Breast epithelium (tissue), 3 donors: ENCODE data around the gene KSR2.

ENCODE experiments used
- CTCF ChIP-seq, 3 donors: fragments of 450-650 bp; IDR thresholded peaks; one replicate each; pipeline ENCODE4 v1.5.1; 2016 to 2017; ENCODE audit warnings: antibody characterized with exemption in 3 of 3, mild to moderate bottlenecking in 3 of 3, moderate library complexity in 3 of 3
- POLR2A ChIP-seq: fragments of 450-650 bp; IDR thresholded peaks from one replicate; pipeline ENCODE4 v1.6.1; 2016; ENCODE audit warnings: antibody characterized with exemption, mild to moderate bottlenecking, moderate library complexity
- POLR2AphosphoS5 ChIP-seq, 3 donors: sonication (generic); formaldehyde crosslinking; IDR thresholded peaks; one replicate each; pipeline ENCODE4 v1.6.1; 2017; ENCODE audit warnings: antibody characterized with exemption in 3 of 3

DNA sequence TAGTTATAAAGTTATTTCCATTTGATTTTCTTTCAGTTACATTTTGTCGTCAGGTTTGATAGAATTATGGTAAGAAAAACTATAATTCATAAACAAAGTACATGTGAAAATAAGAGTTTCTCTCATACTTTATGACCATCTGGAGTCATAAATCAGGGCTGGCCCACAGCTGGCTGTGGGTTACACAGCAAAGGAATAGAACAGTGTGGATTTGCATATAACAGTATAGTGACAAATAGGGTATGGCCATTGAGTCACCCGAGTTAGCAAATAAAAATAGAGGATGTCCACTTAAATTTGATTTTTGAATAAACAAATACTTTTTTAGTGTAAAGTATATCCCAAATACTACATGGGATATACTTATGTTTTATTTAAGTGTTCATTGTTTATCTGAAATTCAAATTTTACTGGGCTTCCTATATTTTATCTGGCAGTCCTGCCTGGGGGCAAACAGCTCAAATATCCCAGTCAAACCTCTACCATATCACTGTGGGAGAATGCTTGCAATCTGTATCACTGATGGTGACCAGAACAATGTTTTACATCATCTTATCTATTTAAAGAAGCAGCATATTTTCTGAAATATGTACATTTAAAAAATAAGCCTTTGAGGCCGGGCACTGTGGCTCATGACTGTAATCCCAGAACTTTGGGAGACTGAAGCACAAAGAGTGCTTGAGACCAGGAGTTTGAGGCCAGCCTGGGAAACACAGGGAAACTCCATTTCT is 65.5 kb downstream of the KSR2 start:
- no peak for TF ChIP-seq CTCF (IDR thresholded peaks at IDR 0.05)
- no peak for TF ChIP-seq POLR2A
- TF ChIP-seq POLR2AphosphoS5 (IDR thresholded peaks at IDR 0.05): no peak
